Pulmonary artery endothelial cell (primary cell): ENCODE results near the gene RASGRP4. TPM values are rescaled to one million over a fixed set of nuclear protein-coding genes. Genes with fewer than 3 reads are reported as not detected.
A peak's percentile ranks its signal among the peaks of the same experiment; 100 is the strongest.
"Not testable (repeated sequence)": the region's sequence is repeated elsewhere in the genome, so short reads cannot be mapped to it uniquely, and the experiment has no call there.

Experiments used
- DNase-seq: peaks from one replicate; pipeline ENCODE4 v3.0.0-alpha.2; 2011; ENCODE audit warnings: low read depth, low spot score
- total RNA-seq: library from RNA; depleted of rRNA; stranded (reverse); fragments of >200 nt; gene quantifications from 2 replicates; pipeline ENCODE4 v1.2.3, GENCODE V29; 2014

Gene RASGRP4
- total RNA-seq, 1 donor from 2014 or later: not detected

GRCh38 chr19:38374332-38375097 lies 51.5 kb downstream of the RASGRP4 start, which contains the start of gene PSMD8:
PSMD8 (plus strand) TSS chr19:38374571; CDS start chr19:38374602, 31 bp downstream.
- peak; percentile 96 for DNase-seq

DNA sequence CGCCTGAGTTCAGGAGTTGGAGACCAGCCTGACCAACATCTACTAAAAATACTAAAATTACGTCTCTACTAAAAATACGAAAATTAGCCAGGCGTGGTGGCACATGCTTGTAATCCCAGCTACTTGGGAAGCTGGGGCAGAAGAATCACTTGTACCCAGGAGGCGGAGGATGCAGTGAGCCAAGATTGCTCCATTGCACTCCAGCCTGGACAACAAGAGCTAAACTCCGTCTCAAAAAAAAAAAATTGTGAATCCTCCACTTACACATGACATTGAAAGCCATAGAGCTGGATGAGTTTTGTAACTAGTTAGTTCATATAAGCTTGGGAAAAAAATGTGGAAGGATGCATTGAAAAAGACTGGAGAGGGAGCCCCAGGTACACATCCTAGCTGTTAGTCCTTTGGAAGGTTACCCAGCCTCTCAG lies 52.1 kb downstream of the RASGRP4 start:
- no peak for DNase-seq

DNA sequence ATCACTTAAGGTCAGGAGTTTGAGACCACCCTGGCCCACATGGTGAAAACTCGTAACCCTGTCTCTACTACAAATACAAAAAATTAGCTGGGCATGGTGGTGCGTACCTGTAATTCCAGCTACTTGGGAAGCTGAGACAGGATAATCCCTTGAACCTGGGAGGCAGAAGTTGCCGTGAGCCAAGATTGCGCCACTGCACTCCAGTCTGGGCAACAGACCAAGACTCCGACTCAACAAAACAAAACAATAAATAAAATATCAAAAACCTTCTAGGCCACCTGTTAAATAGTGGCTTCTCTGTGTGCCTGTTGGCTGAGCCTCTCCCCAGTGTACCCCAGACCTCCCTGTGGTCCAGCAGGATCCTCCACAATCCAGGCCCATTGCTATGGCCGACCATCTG lies 54.9 kb downstream of the RASGRP4 start:
- no peak for DNase-seq

- DNase-seq: no peak
These were observed 55.7 kb downstream of the RASGRP4 start for GRCh38 chr19:38370299-38370698.

DNA sequence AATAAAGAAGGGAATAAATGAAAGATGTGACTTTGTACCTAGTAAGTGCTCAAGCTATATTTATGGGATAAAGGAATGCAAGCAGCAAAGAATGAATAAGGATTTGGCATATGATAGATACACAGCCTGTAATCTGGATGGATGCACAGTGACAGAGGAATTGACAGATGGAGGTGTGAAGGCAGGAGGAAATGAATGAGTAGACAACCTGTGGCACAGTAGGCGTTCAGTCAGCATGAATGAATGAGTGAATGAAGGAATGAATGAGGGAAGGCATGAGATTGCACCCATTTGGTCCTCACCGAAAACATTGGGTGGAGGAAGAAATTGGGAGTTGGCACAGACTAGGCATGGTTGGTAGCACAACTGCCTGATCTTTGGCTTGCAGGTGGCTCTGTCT lies 56.4 kb downstream of the RASGRP4 start:
- DNase-seq: no peak

- DNase-seq: no peak
These were observed 59.0 kb downstream of the RASGRP4 start for GRCh38 chr19:38367041-38367440.

DNA sequence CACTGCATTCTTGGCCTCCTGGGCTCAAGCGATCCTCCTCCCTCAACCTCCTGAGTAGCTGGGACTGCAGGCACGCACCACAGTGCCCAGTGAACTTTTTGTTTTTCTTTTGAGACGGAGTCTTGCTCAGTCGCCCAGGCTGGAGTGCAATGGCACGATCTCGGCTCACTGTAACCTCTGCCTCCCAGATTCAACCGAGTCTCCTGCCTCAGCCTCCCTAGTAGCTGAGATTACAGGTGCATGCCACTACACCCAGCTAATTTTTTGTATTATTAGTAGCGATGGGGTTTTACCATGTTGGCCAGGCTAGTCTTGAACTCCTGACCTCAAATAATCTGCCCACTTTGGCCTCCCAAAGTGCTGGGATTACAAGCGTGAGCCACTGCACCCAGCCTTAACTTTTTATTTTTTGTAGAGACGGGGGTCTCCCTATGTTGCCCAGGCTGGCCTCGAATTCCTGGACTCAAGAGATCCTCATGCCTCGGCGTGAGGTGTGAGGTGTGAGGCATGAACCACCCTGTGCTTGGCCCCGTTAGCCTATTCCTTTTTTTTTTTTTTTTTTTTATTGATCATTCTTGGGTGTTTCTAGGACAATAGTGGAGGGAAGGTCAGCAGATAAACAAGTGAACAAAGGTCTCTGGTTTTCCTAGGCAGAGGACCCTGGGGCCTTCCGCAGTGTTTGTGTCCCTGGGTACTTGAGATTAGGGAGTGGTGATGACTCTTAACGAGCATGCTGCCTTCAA lies 62.9 kb downstream of the RASGRP4 start:
- DNase-seq: not testable (repeated sequence)

- DNase-seq: no peak
These were observed 63.7 kb downstream of the RASGRP4 start for GRCh38 chr19:38362076-38362945.

DNA sequence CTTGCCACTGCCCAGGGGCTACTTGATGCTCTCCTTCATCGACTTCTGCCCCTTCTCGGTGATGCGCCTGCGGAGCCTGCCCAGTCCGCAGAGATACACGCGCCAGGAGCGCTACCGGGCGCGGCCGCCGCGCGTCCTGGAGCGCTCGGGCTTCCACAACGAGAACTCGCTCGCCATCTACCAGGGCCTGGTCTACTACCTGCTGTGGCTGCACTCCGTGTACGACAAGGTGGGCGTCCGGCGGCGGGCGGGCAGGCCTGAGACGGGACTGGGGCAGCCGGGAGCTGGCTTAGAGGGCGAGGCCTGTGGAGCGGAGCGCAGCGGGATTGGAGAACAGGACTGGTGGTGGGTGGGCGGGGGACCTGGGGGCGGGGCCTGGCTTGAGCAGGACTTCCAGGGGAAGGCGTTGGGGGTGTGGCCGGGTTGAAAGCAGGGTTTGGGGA lies 64.4 kb downstream of the RASGRP4 start:
- peak; percentile 24 for DNase-seq

DNA sequence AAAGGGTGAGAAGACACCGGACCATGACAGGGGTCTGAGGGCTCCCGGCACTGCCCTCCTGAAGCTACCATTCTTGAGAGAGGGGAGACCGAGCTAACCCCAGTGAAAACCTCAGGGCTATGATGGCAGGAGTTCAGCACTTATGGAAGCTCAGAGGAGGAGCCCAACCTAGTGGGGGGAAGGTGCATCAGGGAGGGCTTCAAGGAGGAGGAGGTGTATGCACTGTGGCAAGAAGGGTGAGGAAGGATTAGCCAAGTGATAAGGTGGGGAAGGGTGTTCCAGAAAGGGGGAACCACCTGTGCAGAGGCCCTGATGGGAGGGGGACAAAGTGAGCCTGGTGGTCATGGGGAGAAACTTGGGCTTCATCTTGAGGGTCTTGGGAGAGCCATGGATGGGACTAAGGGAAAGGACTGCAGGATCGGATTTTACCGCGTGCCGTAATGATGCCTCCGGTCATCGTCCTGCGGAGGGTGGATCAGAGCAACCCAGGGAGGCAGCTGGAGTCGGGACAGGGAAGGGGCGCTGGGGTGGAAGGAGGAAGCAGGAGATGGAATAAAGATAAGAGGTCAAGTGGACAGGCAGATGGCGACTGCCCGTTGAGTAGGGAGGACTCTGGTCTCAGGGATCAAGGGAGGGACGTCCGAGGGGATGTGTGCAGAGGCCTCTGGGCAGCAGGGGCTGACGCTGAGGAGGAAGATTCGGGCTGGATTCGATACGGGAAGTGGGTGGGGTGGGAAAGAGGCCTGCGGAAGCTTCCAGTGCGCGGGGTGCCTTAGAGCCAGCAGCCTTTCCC lies 65.0 kb downstream of the RASGRP4 start:
- DNase-seq: no peak

DNA sequence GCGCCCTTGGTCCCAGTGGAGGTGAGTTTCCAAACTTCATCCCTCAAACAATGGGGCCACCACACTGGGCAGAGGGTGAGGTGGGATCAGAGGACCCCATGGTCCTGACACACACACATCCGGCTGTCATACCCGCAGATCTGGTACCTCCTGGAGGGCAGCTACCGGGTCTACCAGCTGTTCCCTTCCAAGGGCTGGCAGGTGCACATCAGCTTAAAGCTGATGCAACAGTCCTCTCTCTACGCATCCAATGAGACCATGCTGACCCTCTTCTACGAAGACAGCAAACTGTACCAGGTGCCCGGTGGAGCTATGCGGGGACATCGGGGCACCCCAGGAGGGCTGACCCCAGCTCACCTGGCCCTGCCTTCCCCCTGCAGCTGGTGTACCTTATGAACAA lies 65.7 kb downstream of the RASGRP4 start:
- DNase-seq: no peak

GRCh38 chr19:38359242-38360021 lies 66.6 kb downstream of the RASGRP4 start:
- no peak for DNase-seq

Other genes with a start within 250 kb of the RASGRP4 start
- 1.3 and 1.8 TPM in 2 replicates for gene DPF1, start 202.0 kb downstream of the RASGRP4 start, total RNA-seq
- gene PPP1R14A, start 169.8 kb downstream of the RASGRP4 start, total RNA-seq: 0.66 and 3.0 TPM in 2 replicates
- 5.9 and 12.6 TPM in 2 replicates for gene SPINT2, start 161.6 kb downstream of the RASGRP4 start, total RNA-seq
- gene C19orf33, start 122.0 kb downstream of the RASGRP4 start, total RNA-seq: 27.9 and 33.4 TPM in 2 replicates
- 78.7 and 98.5 TPM in 2 replicates for gene YIF1B, start 110.3 kb downstream of the RASGRP4 start, total RNA-seq
- gene KCNK6, start 106.4 kb downstream of the RASGRP4 start, total RNA-seq: 7.0 and 13.7 TPM in 2 replicates
- 0.73 and 2.3 TPM in 2 replicates for gene CATSPERG, start 90.4 kb downstream of the RASGRP4 start, total RNA-seq
- gene PSMD8, start 51.6 kb downstream of the RASGRP4 start, total RNA-seq: 316 and 323 TPM in 2 replicates
- 0.33 and 0.35 TPM in 2 replicates for gene GGN, start 38.2 kb downstream of the RASGRP4 start, total RNA-seq
- 3.4 and 3.6 TPM in 2 replicates for gene SPRED3, start 37.5 kb downstream of the RASGRP4 start, total RNA-seq
- 7.7 and 8.2 TPM in 2 replicates for gene FAM98C, start 23.1 kb downstream of the RASGRP4 start, total RNA-seq
- 0.26 TPM in 1 of 2 replicates, not detected in the other for gene RYR1, start 7.5 kb upstream of the RASGRP4 start, total RNA-seq
- gene MAP4K1, start 191.7 kb upstream of the RASGRP4 start, total RNA-seq: 0.13 and 0.21 TPM in 2 replicates
- 439 and 457 TPM in 2 replicates for gene EIF3K, start 193.0 kb upstream of the RASGRP4 start, total RNA-seq
- 287 and 407 TPM in 2 replicates for gene ACTN4, start 221.4 kb upstream of the RASGRP4 start, total RNA-seq